Stimulated activated CD4-positive, alpha-beta T cell treated with anti-CD3 and anti-CD28 coated beads, Interleukin-1b, Interleukin-23, amount 100 ng/mL, for 48 hours (primary cell): ENCODE data around the gene ZNF574.
"Not testable (repeated sequence)": the region's sequence is repeated elsewhere in the genome, so short reads cannot be mapped to it uniquely, and the experiment has no call there.

Source experiments
- DNase-seq: peaks from one replicate; pipeline ENCODE4 v3.0.0-alpha.2; 2020

ZNF574 gene

GRCh38 chr19:42080764-42081375 is 4.9 kb downstream of the ZNF574 start:
- DNase-seq = no peak

- no peak for DNase-seq
Measured at GRCh38 chr19:42081584-42082203, 5.7 kb downstream of the ZNF574 start.

DNA sequence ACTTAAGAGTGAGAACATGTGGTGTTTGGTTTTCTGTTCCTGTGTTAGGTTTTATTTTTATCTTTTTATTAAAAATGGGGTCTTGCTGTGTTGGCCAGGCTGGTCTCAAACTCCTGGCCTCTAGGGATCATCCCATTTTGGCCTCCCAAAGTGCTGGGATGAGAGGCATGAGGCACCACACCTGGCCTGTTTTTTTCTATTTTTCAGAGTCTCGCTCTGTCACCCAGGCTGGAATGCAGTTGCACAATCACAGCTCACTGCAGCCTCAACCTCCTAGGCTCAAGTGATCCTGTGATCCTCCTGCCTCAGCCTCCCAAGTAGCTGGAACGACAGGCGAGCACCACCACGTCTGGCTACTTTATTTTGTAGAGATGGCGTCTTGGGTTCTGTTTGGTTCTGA is 7.6 kb downstream of the ZNF574 start:
- no peak for DNase-seq

DNA sequence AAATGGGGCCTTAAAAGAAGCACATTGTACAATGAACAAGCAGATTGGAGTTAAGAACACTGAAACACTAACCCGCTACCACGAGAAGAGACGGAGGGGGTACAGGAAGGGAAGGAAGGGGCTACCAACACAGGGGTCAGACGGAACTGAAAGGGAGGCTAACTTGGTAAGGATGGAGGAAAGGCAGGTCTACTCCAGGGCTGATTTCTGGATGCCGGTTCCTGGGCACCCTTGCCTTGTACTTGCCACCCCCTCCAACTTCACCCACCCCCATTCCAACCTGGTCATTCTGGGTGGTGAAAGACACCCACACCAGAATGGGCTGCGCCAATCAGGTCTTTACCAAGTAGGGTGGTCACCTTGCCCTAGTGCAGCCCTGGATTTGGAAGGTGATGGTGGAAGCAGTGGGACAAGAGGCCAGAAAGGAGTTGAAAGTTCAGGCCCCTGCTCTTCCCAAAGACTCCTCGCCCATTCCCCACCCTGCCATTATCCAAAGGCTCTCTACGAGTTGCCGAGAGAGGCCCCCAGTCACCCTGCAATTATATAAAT is 10.3 kb downstream of the ZNF574 start:
- DNase-seq = no peak

- no peak for DNase-seq
Measured at GRCh38 chr19:42086770-42087550, 11.0 kb downstream of the ZNF574 start.

GRCh38 chr19:42088471-42089190 is 12.7 kb downstream of the ZNF574 start:
- no peak for DNase-seq

GRCh38 chr19:42089191-42089750 is 13.3 kb downstream of the ZNF574 start:
- DNase-seq = no peak

DNA sequence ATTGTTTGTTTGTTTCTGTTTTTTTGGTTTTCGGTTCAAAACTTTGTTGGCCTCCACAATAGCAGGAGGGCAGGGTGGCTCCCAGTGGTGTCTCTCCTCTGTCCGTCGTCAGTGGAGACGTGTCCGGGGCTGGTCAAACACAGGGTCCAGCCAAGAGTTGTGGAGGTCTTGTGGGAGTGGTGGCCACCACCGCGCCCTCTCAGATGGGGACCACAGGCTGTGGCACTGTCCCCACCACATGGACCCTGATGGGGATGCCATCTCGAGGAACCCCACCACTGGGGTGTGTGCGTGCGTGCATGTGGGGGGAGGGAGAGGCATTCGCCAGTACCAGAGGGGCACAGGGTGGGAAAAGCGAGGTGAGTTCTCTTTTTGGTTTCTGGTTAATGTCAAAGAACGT is 13.8 kb downstream of the ZNF574 start:
- no peak for DNase-seq

GRCh38 chr19:42090672-42091071 is 14.7 kb downstream of the ZNF574 start:
- no peak for DNase-seq

GRCh38 chr19:42091300-42091699 is 15.3 kb downstream of the ZNF574 start:
- no peak for DNase-seq

- no peak for DNase-seq
Measured at GRCh38 chr19:42091742-42092141, 15.8 kb downstream of the ZNF574 start.

DNA sequence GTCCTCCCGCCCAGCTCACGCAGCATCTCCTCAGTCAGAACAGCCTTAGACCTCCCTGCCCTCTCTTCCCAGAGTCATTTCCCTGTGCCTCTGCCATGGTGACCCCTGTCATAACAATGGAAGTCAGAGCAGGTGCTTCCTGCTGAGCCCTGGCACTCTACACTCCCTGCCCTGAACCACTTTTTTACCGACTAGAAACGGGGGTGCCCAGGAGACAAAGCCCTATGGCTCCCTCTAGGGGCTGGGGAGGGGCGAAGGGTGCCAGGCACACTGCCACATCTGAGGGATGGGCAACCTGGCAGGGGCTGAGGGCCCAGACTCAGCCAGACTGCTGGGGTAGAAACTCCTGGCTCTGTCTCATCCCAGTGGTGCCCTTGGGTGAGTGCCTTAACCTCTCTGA is 16.4 kb downstream of the ZNF574 start:
- DNase-seq = peak; percentile 45

- no peak for DNase-seq
Measured at GRCh38 chr19:42093505-42093904, 17.5 kb downstream of the ZNF574 start.

- no peak for DNase-seq
Measured at GRCh38 chr19:42093926-42094325, 18.0 kb downstream of the ZNF574 start.

DNA sequence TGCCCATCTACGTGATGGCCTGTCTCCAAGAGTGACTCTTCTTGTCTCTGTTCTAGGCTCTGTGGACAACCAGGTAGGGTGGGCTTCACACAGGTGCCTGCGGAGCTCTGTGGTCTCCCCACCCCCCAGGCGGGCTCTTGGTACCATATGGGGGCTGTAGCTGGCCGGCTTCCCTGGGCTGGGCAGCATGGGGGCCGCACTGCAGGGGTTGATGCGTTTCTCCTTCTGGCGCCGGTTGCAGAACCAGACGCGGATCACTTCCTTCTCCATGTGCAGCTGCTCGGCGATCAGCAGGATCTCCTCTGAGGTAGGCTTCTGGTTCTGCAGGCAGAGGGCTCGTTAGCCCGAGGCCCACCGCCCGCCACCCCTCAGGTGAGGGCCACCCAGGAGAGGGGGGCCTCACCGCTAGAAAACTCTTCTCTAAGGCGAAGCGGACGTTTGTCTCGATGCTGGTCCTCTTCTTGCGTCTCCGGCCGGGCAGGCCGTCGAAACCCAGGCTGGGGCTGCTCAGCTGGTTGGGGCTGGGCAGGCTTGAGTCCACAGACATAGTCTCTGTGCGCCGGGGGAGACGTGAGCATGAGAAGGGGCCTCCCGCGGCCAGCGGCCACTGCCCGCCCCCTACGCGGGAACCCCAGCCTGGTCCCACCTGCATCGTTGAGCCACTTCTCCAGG is 19.3 kb downstream of the ZNF574 start:
- no peak for DNase-seq

GRCh38 chr19:42095814-42096230 is 19.9 kb downstream of the ZNF574 start:
- no peak for DNase-seq

DNA sequence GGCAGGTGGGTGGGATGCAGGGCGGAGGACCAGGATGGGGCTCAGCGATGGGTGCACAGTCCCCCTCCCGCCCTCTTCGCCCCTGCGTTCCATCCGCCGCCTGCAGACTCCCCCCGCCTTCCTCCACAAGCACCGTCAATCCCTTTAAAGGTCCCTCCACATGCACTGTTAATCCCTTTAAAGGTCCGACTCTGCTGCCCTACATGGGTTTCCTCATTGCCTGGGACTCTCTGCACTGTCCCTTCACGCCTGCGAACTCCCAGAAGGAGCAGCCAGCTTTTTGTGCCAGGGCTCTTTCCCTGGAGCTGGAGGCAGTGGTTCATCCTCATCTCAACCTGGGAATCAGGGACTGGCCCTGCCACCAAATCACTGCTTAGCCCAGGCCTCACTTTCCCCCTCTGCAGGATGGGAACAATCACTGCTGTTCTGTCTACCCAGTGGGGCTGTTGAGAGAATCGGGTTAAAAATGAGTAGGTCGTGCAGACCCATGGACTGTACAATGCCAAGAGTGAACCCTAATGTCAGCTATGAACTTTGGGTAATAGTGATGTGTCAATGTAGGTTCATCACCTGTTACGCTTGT is 20.4 kb downstream of the ZNF574 start:
- DNase-seq = no peak

DNA sequence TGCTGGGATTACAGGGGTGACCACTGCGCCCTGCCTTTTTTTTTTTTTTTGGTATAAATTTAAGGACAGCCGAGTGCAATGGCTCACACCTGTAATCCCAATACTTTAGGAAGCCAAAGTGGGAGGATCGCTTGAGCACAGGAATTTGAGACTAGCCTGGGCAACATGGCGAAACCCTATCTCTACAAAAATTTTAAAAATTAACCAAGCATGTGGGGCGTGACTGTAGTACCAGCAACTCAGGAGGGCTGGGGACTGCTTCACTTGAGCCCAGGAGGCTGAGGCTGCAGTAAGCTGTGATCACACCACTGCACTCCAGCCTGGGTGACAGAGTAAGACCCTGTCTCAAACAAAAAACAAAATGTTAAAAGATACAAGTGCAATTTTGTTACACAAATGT is 21.5 kb downstream of the ZNF574 start:
- no peak for DNase-seq

DNA sequence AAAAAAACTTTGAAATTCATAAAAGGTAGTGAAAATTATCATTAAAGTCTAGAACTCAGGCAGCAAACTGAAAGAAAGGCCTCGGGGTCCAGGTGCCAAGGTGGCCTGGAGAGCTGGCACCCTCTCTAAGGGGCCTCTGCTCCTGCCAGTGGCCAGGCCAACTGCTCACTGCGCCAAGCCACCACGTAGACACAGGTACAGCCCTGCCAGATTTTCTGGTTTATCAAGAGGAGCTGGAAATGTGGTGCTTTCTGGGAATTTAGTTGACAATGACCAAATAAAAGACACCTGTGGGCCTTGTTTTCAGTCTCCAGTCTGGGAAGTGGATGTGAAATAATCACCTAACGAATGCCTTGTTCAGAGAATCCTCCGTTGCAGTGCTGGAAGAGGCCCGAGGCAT is 22.8 kb downstream of the ZNF574 start:
- DNase-seq = no peak

DNA sequence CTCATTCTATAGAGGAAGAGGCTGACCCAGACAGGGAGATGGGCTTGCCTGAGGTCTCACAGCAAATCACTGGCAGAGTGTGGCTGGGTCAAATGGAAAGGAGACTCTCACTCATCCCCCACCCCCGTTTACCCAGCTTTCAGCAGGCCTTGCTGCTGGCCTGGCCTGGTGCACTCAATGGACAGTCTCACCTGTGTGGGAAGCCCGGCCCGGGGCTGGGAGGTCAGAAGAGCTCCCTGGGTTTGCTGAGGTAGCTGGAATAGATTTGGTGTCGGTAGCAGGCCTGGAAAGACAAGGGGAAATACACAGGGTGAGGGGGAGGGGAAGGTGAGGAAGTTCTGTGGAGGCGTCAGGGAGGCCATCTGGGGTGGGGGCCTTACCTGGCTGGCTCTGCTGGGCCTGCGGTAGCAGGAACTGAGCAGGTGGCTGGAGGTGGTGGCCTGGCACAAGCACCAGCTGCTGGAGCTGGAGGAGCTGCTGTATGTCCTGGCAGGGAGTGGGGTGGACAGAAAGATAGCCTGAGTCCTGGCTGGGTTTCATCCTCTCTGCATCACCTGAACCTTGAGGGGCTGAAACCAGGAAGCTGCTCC is 23.5 kb downstream of the ZNF574 start:
- DNase-seq = no peak

- not testable (repeated sequence) for DNase-seq
Measured at GRCh38 chr19:42100241-42100640, 24.3 kb downstream of the ZNF574 start.

- no peak for DNase-seq
Measured at GRCh38 chr19:42102877-42103276, 26.9 kb downstream of the ZNF574 start.
